ENCODE measurements around the gene NTNG2.
A peak's percentile ranks its signal among the peaks of the same experiment; 100 is the strongest.
"Not testable (repeated sequence)": the region's sequence is repeated elsewhere in the genome, so short reads cannot be mapped to it uniquely, and the experiment has no call there.

The NTNG2 gene
- total RNA-seq, result 1.4 to 2.7 reads per million in 2 donors

DNA sequence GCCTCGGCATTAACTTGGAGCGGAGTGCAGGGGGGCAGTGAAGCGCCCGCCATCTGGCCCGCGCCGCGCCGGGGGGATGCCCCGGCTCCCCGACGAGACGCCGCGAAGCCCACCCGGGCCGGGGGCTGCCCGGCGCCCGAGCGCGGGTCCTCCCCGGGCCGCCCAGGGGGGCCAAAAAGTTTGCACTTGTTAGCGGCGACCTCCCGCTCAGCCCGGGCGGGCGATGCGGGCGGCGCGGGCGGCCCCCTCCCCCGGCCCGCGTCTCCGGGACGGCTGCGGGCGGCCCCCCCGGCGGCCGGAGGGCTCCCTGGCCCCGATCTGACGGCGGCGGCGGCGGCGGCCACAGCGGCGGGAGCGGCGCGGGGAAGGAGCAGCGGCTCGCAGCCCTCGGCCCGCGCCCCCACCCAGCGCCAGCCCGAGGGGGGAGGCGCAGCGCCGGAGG is at the start of gene NTNG2:
Gene NTNG2, plus strand, starts transcription at position 316 of the 442 bp plus-strand sequence. CDS start 4,774 bp downstream, outside the sequence.
- DNase-seq, result no peak

GRCh38 chr9:132114102-132114707 is 47.7 kb upstream of the NTNG2 start:
- peak; percentile 30 for DNase-seq

- DNase-seq, result no peak
These were observed 45.3 kb upstream of the NTNG2 start for GRCh38 chr9:132116583-132116982.

DNA sequence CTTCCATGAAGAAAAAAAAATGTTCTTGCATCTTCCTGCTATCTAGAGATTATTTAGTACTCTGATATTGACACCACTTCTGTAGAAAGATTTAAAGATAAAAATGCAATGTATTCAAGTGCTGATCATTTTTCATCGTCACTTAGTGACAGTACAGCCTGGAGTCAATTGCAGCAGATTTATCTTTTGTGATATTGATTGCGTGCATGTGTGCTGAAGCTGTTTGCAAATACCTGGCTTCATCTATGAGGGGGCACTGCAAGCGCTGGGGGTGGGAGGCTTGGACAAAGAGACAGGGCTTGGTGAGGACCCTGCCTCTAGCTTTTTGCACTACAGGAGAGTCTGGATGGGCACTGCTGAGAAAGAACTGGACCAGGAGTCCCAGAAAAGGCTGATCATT is 44.2 kb upstream of the NTNG2 start:
- DNase-seq, result no peak

DNA sequence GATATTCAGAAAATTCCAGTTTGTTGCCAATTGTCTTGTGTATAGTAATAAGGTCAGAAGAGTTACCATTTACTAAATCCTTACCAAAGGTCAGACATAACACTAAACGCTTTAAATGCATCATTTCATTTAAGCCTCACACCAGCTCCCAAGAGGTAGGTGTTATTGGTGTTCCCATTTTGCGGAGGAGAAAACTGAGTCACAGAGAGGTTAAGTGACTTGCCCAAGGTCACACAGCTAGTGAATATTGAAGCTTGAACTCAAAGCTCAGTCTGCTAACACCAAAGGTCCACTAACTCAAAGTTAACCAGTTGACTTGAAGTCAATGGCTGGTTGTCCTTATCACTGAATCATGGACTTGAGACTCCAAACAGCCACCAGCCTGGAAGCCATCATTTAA is 40.8 kb upstream of the NTNG2 start:
- DNase-seq, result no peak

GRCh38 chr9:132124800-132125199 is 37.1 kb upstream of the NTNG2 start:
- no peak for DNase-seq

- no peak for DNase-seq
These were observed 36.5 kb upstream of the NTNG2 start for GRCh38 chr9:132125361-132125760.

GRCh38 chr9:132125944-132126679 is 35.7 kb upstream of the NTNG2 start:
- no peak for DNase-seq

DNA sequence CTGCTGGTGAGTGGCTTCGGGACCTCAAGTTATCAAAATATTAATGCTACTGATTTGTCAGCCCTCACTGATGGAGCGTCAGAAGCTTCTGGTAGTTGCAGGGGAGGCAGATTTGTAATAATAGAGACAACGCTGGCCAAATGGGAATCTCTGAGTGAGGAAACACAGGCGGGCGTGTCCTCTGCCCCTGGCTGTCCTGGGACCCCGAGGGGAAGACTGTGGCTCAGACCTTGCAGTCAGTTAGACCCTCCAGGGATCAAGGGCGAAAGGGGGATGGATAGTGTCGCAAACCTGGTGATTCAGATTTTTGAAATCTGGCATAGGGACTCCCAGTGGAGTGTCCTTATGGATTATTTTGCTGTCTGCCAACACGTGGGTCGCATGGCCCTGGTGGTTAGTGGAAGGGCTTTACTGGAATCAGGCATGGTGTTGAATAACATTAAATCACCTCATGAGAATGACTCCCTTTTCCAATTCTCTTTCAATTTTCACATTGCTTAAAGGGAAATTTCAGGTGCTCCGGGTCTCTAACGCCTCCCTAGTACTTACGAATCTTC is 35.1 kb upstream of the NTNG2 start:
- DNase-seq, result no peak

GRCh38 chr9:132127888-132128534 is 33.8 kb upstream of the NTNG2 start:
- DNase-seq, result no peak

DNA sequence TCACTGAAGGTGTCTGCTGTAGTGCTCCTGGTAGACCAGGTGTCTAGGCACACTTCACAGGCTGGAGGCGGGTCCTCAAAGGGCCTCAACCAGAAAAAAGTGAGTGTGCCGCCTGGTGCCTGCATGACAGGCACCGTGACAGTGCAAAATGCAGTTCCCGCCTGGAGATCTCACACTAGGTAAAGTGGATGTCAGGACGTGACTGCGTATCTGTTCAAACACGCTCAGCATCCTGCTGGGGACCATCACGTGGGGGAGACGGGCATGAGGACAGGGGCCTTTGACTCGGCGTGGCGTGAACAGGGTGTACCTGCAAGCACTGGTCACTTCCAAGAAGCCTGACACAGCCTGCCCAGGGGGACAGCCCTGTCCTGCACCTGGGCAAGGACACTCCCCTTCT is 32.3 kb upstream of the NTNG2 start:
- no peak for DNase-seq

GRCh38 chr9:132134085-132134484 is 27.8 kb upstream of the NTNG2 start:
- not testable (repeated sequence) for DNase-seq

GRCh38 chr9:132135456-132135855 is 26.4 kb upstream of the NTNG2 start:
- DNase-seq, result no peak

- DNase-seq, result no peak
These were observed 25.6 kb upstream of the NTNG2 start for GRCh38 chr9:132136151-132136780.

GRCh38 chr9:132141344-132141947 is 20.4 kb upstream of the NTNG2 start:
- no peak for DNase-seq

GRCh38 chr9:132141948-132142594 is 19.8 kb upstream of the NTNG2 start:
- no peak for DNase-seq

DNA sequence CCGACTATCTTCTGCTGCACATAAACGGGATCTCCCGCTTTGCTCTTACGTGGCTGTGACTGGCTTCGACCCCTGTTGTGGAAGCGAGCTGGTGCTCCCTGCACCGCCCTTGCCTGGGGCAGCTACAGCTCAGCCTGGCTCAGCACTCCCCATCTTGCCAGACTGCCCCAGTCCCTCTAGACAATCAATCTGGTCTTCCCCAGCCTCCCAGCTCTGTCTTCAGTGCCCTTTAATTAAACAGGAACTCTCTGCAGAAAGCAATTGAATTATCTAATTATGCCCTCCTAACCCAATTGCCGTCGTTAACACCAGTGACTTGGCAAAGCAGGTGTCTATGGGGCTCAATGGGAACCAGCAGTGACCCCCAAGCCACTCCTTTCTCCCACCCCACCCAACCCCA is 18.9 kb upstream of the NTNG2 start:
- DNase-seq, result no peak

DNA sequence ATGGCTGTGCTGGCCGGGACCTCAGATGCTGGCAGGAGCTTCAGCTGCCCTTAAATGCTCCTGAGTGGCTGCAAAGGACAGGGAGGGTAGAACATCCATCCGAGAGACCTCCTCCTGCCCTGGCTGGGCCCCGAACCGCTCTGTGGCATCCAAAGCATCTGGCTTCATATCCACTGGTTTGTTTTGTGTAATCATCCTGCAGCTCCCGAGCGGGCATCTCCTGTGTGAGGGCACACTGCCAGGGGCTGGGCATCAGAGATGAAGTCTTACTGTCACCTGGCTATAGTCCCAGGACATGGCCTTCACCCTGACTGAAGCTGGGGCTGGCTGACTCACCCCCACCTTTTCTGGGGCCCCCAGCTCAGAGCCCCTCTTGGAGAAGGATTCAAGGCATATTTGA is 18.5 kb upstream of the NTNG2 start:
- no peak for DNase-seq

GRCh38 chr9:132144708-132145365 is 17.0 kb upstream of the NTNG2 start:
- no peak for DNase-seq

GRCh38 chr9:132146039-132146438 is 15.8 kb upstream of the NTNG2 start:
- no peak for DNase-seq

- no peak for DNase-seq
These were observed 15.3 kb upstream of the NTNG2 start for GRCh38 chr9:132146575-132146974.

- no peak for DNase-seq
These were observed 14.5 kb upstream of the NTNG2 start for GRCh38 chr9:132147331-132147730.

Measured in T-helper 9 cell (primary cell).